Endothelial cell of umbilical vein (primary cell): ENCODE measurements around the gene SYT6.

Experiments used
- CTCF ChIP-seq, 2 donors: IDR thresholded peaks; 1 replicate in 1 of 2; 2 replicates in 1 of 2; pipeline ENCODE4 v1.5.1; 2011; ENCODE audit warnings: low read length in 2 of 2, mild to moderate bottlenecking in 2 of 2, moderate library complexity in 2 of 2, control low read depth in 1 of 2, inconsistent platforms in 1 of 2, low read depth in 1 of 2; ENCODE audit not compliant: insufficient read depth in 1 of 2; ENCODE audit errors: extremely low read depth in 1 of 2
- EZH2 ChIP-seq: IDR thresholded peaks from 2 replicates; pipeline ENCODE4 v1.6.1; 2012; ENCODE audit warnings: borderline replicate concordance, low read depth, mild to moderate bottlenecking, moderate library complexity, low read length, inconsistent platforms; ENCODE audit not compliant: severe bottlenecking
- JUN ChIP-seq: IDR thresholded peaks from 2 replicates; pipeline ENCODE4 v1.6.1; 2011; ENCODE audit warnings: borderline replicate concordance, low read depth; ENCODE audit not compliant: insufficient read length, insufficient read depth
- MAX ChIP-seq: IDR thresholded peaks from 2 replicates; pipeline ENCODE4 v1.6.1; 2011; ENCODE audit not compliant: insufficient read depth, insufficient read length
- POLR2A ChIP-seq: IDR thresholded peaks from 2 replicates; pipeline ENCODE4 v1.6.1; 2012; ENCODE audit warnings: low read depth, mild to moderate bottlenecking, control low read depth, low read length
- POLR2AphosphoS5 ChIP-seq: IDR thresholded peaks from 2 replicates; pipeline ENCODE4 v1.6.1; 2012; ENCODE audit warnings: low read depth, mild to moderate bottlenecking, control low read depth, low read length, moderate library complexity; ENCODE audit not compliant: insufficient read depth

GRCh38 chr1:114102136-114102535, 51.5 kb downstream of the SYT6 start:
- TF ChIP-seq POLR2A (no peak), CTCF (IDR thresholded peaks at IDR 0.05; ENCODE audit: extremely low read depth in 1 of 2, insufficient read depth in 1 of 2, low read depth in 1 of 2, low read length in 2 of 2) (no peak), EZH2 (no peak), POLR2AphosphoS5 (no peak), JUN (no peak), MAX (no peak)
